Karpas-422 (cell line): Measurements from ENCODE around the gene PURB. TPM values are rescaled to one million over a fixed set of nuclear protein-coding genes. Genes with fewer than 3 reads are reported as not detected.
"Not testable (repeated sequence)": the region's sequence is repeated elsewhere in the genome, so short reads cannot be mapped to it uniquely, and the experiment has no call there.

ENCODE experiments used
- DNase-seq: peaks from one replicate; pipeline ENCODE4 v3.0.0-alpha.2; 2015
- H2AFZ ChIP-seq: fragments of 200-600 bp; sonication (generic); 2 replicates; pipeline ENCODE4 v1.6.1; 2014; ENCODE audit warnings: antibody characterized with exemption, low read length, mixed read lengths
- H3K27ac ChIP-seq: fragments of 200-600 bp; sonication (generic); 2 replicates; pipeline ENCODE4 v1.5.1; 2014; ENCODE audit warnings: mild to moderate bottlenecking, low read length, moderate library complexity
- H3K27me3 ChIP-seq: fragments of 200-600 bp; sonication (generic); 2 replicates; pipeline ENCODE4 v1.6.1; 2014; ENCODE audit warnings: low read length, mixed read lengths
- H3K36me3 ChIP-seq: fragments of 200-600 bp; sonication (generic); 2 replicates; pipeline ENCODE4 v1.6.1; 2014; ENCODE audit warnings: low read length, mixed read lengths; ENCODE audit not compliant: insufficient read depth
- H3K4me1 ChIP-seq: fragments of 200-600 bp; sonication (generic); 2 replicates; pipeline ENCODE4 v1.6.1; 2014; ENCODE audit warnings: mild to moderate bottlenecking, low read length, mixed read lengths
- H3K4me2 ChIP-seq: fragments of 200-600 bp; sonication (generic); 2 replicates; pipeline ENCODE4 v1.6.1; 2014; ENCODE audit warnings: low read length, low read depth, mild to moderate bottlenecking; ENCODE audit not compliant: poor library complexity, severe bottlenecking
- H3K4me3 ChIP-seq: fragments of 200-600 bp; sonication (generic); 2 replicates; pipeline ENCODE4 v1.5.1; 2014; ENCODE audit warnings: mild to moderate bottlenecking, antibody characterized with exemption, low read length, mixed read lengths
- H3K79me2 ChIP-seq: fragments of 200-600 bp; sonication (generic); 2 replicates; pipeline ENCODE4 v1.6.1; 2014; ENCODE audit warnings: mild to moderate bottlenecking, low read length, mixed read lengths
- H3K9ac ChIP-seq: fragments of 200-600 bp; sonication (generic); 2 replicates; pipeline ENCODE4 v1.6.0; 2014; ENCODE audit warnings: low read length
- H3K9me2 ChIP-seq: fragments of 200-600 bp; sonication (generic), shearing (Covaris generic); replicated peaks from 2 replicates; pipeline ENCODE4 v1.6.0; 2014; ENCODE audit warnings: mild to moderate bottlenecking, low read length, moderate library complexity; ENCODE audit not compliant: insufficient read depth
- H3K9me3 ChIP-seq: fragments of 300-700, 200-600 bp; sonication (generic); 2 replicates; pipeline ENCODE4 v1.6.1; 2014; ENCODE audit warnings: low read length, mixed read lengths
- H4K20me1 ChIP-seq: fragments of 200-600 bp; sonication (generic); 2 replicates; pipeline ENCODE4 v1.6.1; 2014; ENCODE audit warnings: mild to moderate bottlenecking, antibody characterized with exemption, low read length, low read depth; ENCODE audit not compliant: insufficient read depth
- total RNA-seq: library from RNA; depleted of rRNA; stranded (reverse); fragments of >200 nt; shearing (Covaris generic); gene quantifications from 2 replicates; pipeline ENCODE4 v1.2.3, GENCODE V29; 2014; ENCODE audit warnings: low replicate concordance; rRNA removed

PURB gene
- total RNA-seq, result 7.3 and 11.8 TPM in 2 replicates

GRCh38 chr7:44885394-44886317 lies at the start of gene PURB:
TSS of gene PURB (minus strand) at chr7:44885530. CDS start at chr7:44885348, 182 bp downstream.
- H4K20me1 ChIP-seq, result peaks cover 38% of the 10 kb centered on the region
- H3K9me3 ChIP-seq, result no peaks in the 10 kb centered on the region
- H3K27me3 ChIP-seq, result no peaks in the 10 kb centered on the region
- peaks cover 64% of the 10 kb centered on the region for H3K4me1 ChIP-seq
- no peaks in the 10 kb centered on the region for H3K9me2 ChIP-seq
- peak within 1 kb of the TSS; percentile 88 for H3K4me2 ChIP-seq
- H2AFZ ChIP-seq, result peak within 1 kb of the TSS; percentile 91; the same call in 1 of the 2 replicates
- peak within 1 kb of the TSS; percentile 93 for H3K4me3 ChIP-seq
- H3K27ac ChIP-seq, result peak within 1 kb of the TSS; percentile 90
- peak within 1 kb of the TSS; percentile 96 for H3K9ac ChIP-seq
- peak; percentile 98 for DNase-seq
- peaks cover 19% of the 10 kb centered on the region for H3K36me3 ChIP-seq
- peaks cover 42% of the 10 kb centered on the region for H3K79me2 ChIP-seq

- no peak overlapping the region for H3K9ac ChIP-seq
- H3K4me3 ChIP-seq, result no peak overlapping the region
- no peaks in the 10 kb centered on the region for H4K20me1 ChIP-seq
- H3K36me3 ChIP-seq, result no peaks in the 10 kb centered on the region
- H2AFZ ChIP-seq, result no peak overlapping the region
- no peaks in the 10 kb centered on the region for H3K4me1 ChIP-seq
- no peak overlapping the region for H3K4me2 ChIP-seq
- no peaks in the 10 kb centered on the region for H3K9me2 ChIP-seq
- H3K27me3 ChIP-seq, result no peaks in the 10 kb centered on the region
- no peaks in the 10 kb centered on the region for H3K79me2 ChIP-seq
- DNase-seq, result no peak
- no peak overlapping the region for H3K27ac ChIP-seq
- H3K9me3 ChIP-seq, result no peaks in the 10 kb centered on the region
Measured at GRCh38 chr7:44935016-44935415, 49.7 kb upstream of the PURB start.

- H3K36me3 ChIP-seq, H3K9me3 ChIP-seq, H3K4me3 ChIP-seq, H3K4me2 ChIP-seq, H3K9ac ChIP-seq, H3K9me2 ChIP-seq, H2AFZ ChIP-seq, H3K79me2 ChIP-seq, H4K20me1 ChIP-seq, H3K4me1 ChIP-seq, H3K27ac ChIP-seq, H3K27me3 ChIP-seq, DNase-seq: not testable (repeated sequence)
Measured at GRCh38 chr7:44934510-44934909, 49.2 kb upstream of the PURB start.

GRCh38 chr7:44930921-44931320 lies 45.6 kb upstream of the PURB start:
- Histone ChIP-seq H4K20me1 (no peaks in the 10 kb centered on the region), H3K9ac (no peak overlapping the region)

GRCh38 chr7:44922351-44922694 lies 37.0 kb upstream of the PURB start:
- H3K9ac ChIP-seq, result no peak overlapping the region

More at GRCh38 chr7:44930921-44931320, 45.6 kb upstream of the PURB start:
- Histone ChIP-seq H3K27ac (no peak overlapping the region), H3K9me2 (no peaks in the 10 kb centered on the region), H3K79me2 (no peaks in the 10 kb centered on the region), H3K4me3 (no peak overlapping the region), H3K4me2 (no peak overlapping the region), H3K9me3 (no peaks in the 10 kb centered on the region), H3K4me1 (no peaks in the 10 kb centered on the region), H2AFZ (no peak overlapping the region), H3K27me3 (no peaks in the 10 kb centered on the region), H3K36me3 (no peaks in the 10 kb centered on the region)
- no peak for DNase-seq

GRCh38 chr7:44921607-44922350 lies 36.4 kb upstream of the PURB start:
- Histone ChIP-seq H3K4me2 (no peak overlapping the region), H3K27me3 (no peaks in the 10 kb centered on the region), H3K9me2 (no peaks in the 10 kb centered on the region), H4K20me1 (no peaks in the 10 kb centered on the region), H3K4me3 (no peak overlapping the region), H2AFZ (peak overlapping the region; percentile 63; the same call in 1 of the 2 replicates), H3K36me3 (no peaks in the 10 kb centered on the region), H3K79me2 (no peaks in the 10 kb centered on the region), H3K27ac (no peak overlapping the region), H3K9me3 (no peaks in the 10 kb centered on the region), H3K9ac (no peak overlapping the region), H3K4me1 (no peaks in the 10 kb centered on the region; the same call in 1 of the 2 replicates)
- peak; percentile 97 for DNase-seq

More at GRCh38 chr7:44922351-44922694, 37.0 kb upstream of the PURB start:
- Histone ChIP-seq H3K9me3 (no peaks in the 10 kb centered on the region), H3K27ac (no peak overlapping the region), H3K27me3 (no peaks in the 10 kb centered on the region), H3K36me3 (no peaks in the 10 kb centered on the region), H3K79me2 (no peaks in the 10 kb centered on the region), H3K9me2 (no peaks in the 10 kb centered on the region), H2AFZ (no peak overlapping the region), H3K4me2 (no peak overlapping the region), H4K20me1 (no peaks in the 10 kb centered on the region), H3K4me1 (no peaks in the 10 kb centered on the region; the same call in 1 of the 2 replicates), H3K4me3 (no peak overlapping the region)
- no peak for DNase-seq

GRCh38 chr7:44920119-44920518 lies 34.8 kb upstream of the PURB start:
- Histone ChIP-seq H2AFZ (no peak overlapping the region), H3K9ac (no peak overlapping the region), H3K79me2 (no peaks in the 10 kb centered on the region), H3K9me3 (no peaks in the 10 kb centered on the region), H3K27me3 (no peaks in the 10 kb centered on the region), H3K4me3 (no peak overlapping the region), H3K9me2 (no peaks in the 10 kb centered on the region), H3K27ac (no peak overlapping the region), H4K20me1 (no peaks in the 10 kb centered on the region), H3K36me3 (no peaks in the 10 kb centered on the region), H3K4me2 (no peak overlapping the region), H3K4me1 (no peaks in the 10 kb centered on the region; the same call in 1 of the 2 replicates)
- no peak for DNase-seq

- Histone ChIP-seq H3K9me2 (no peaks in the 10 kb centered on the region), H3K79me2 (no peaks in the 10 kb centered on the region), H3K27me3 (no peaks in the 10 kb centered on the region), H2AFZ (no peak overlapping the region), H3K4me2 (no peak overlapping the region), H3K27ac (no peak overlapping the region), H3K4me1 (no peaks in the 10 kb centered on the region; the same call in 1 of the 2 replicates), H3K4me3 (no peak overlapping the region), H4K20me1 (no peaks in the 10 kb centered on the region), H3K9ac (no peak overlapping the region), H3K36me3 (no peaks in the 10 kb centered on the region), H3K9me3 (no peaks in the 10 kb centered on the region)
- DNase-seq, result no peak
Measured at GRCh38 chr7:44918029-44918428, 32.7 kb upstream of the PURB start.
